Spleen (tissue), 11 donors: ENCODE data around the gene B4GALT6. TPM values are rescaled to one million over a fixed set of nuclear protein-coding genes. Genes with fewer than 3 reads are reported as not detected.

Experiments
- DNase-seq: peaks from one replicate; pipeline ENCODE4 v3.0.0-alpha.2; 2020
- H3K27ac ChIP-seq, 8 donors: fragments of 200-600 bp; sonication (generic) in 7 of 8; 1 replicate in 4 of 8; 2 replicates in 4 of 8; pipeline versions ENCODE4 v1.5.0 to v1.8.0; 2016 to 2021; ENCODE audit warnings: inconsistent platforms in 4 of 8, mild to moderate bottlenecking in 4 of 8, moderate library complexity in 1 of 8
- H3K27me3 ChIP-seq, 7 donors: fragments of 200-600 bp; sonication (generic) in 6 of 7; replicated peaks in 1 of 7; 1 replicate in 4 of 7; 2 replicates in 3 of 7; pipeline versions ENCODE4 v1.5.0 to v1.8.0; 2016 to 2021; ENCODE audit warnings: inconsistent platforms in 3 of 7, mild to moderate bottlenecking in 1 of 7
- H3K36me3 ChIP-seq, 6 donors: fragments of 200-600 bp; sonication (generic) in 5 of 6; 1 replicate in 4 of 6; 2 replicates in 2 of 6; pipeline versions ENCODE4 v1.5.0 to v1.8.0; 2016 to 2021; ENCODE audit warnings: inconsistent platforms in 2 of 6
- H3K4me1 ChIP-seq, 6 donors: fragments of 200-600 bp; sonication (generic) in 5 of 6; 1 replicate in 3 of 6; 2 replicates in 3 of 6; pipeline versions ENCODE4 v1.5.0 to v1.8.0; 2016 to 2021; ENCODE audit warnings: inconsistent platforms in 3 of 6
- H3K4me3 ChIP-seq, 8 donors: fragments of 200-600 bp; sonication (generic) in 7 of 8; 1 replicate in 4 of 8; 2 replicates in 4 of 8; pipeline versions ENCODE4 v1.5.0 to v1.8.0; 2016 to 2021; ENCODE audit warnings: inconsistent platforms in 4 of 8, mild to moderate bottlenecking in 4 of 8, moderate library complexity in 2 of 8
- H3K9me3 ChIP-seq, 8 donors: fragments of 200-600 bp; sonication (generic) in 7 of 8; 1 replicate in 4 of 8; 2 replicates in 4 of 8; pipeline versions ENCODE4 v1.5.0 to v1.8.0; 2016 to 2021; ENCODE audit warnings: inconsistent platforms in 4 of 8
- POLR2A ChIP-seq, 3 donors: fragments of 450-650 bp; IDR thresholded peaks; one replicate each; pipeline ENCODE4 v1.5.1; 2017; ENCODE audit warnings: antibody characterized with exemption in 3 of 3, mild to moderate bottlenecking in 1 of 3
- POLR2AphosphoS5 ChIP-seq, 3 donors: sonication (generic); formaldehyde crosslinking; IDR thresholded peaks; one replicate each; pipeline ENCODE4 v1.5.1; 2017; ENCODE audit warnings: antibody characterized with exemption in 3 of 3
- WGBS, 5 donors: extraction: QIAGEN DNeasy Blood & Tissue Kit in 3 of 5; methylation state at CpG; one replicate each; pipeline versions ENCODE4 v1.1.5 to v1.1.7; 2013 to 2018; 5-methylcytosine and 5-hydroxymethylcytosine counted together
- intact Hi-C: fragments of 100-400 bp; cut with DNase I; formaldehyde crosslinking; loops from one replicate; pipeline ENCODE4 v1.15.0; 2023; ENCODE audit warnings: low total_unique reads
- polyA plus RNA-seq, 3 donors: library from polyadenylated mRNA; stranded (reverse); fragments of 200-250 nt; gene quantifications; one replicate each; pipeline ENCODE4 v1.2.1, GENCODE V29; 2013
- total RNA-seq, 7 donors: library from RNA; depleted of rRNA in 3 of 7; stranded (reverse); fragments of >200 nt in 3 of 7; fragmentation: NEBNext Ultra II Directional in 4 of 7; extraction: Animal tissue kit (Norgen Biotek cat#: 25700) in 4 of 7; gene quantifications; one replicate each; pipeline versions ENCODE4 v1.1.0 to v1.2.1, GENCODE V29; 2016 to 2021
- TF ChIP-seq, protein P1 (sequence below), 11 experiments: fragments of 200-600 bp in 7 of 11; fragments of 450-650 bp in 4 of 11; sonication (generic) in 4 of 11; IDR thresholded peaks in 8 of 11; conservative IDR thresholded peaks in 3 of 11; 1 replicate in 7 of 11; 2 replicates in 4 of 11; pipeline versions ENCODE4 v1.4.0 to v1.8.0; 2016 to 2021; ENCODE audit warnings: antibody characterized with exemption in 11 of 11, inconsistent platforms in 4 of 11, mild to moderate bottlenecking in 1 of 11
- donor health status: healthy with polysubstance abuse.
- donor health status: DM: no; HTN: no; CAD: no; lungs with moderate emphysema.
- donor health status: DM: no; HTN: no; CAD: no.
- donor health status: Bipolar disorder and iron deficiency.
- donor health status: healthy.
- donor health status: DM: no; HTN: no; CAD: no.
- donor health status: DM: yes; HTN: yes; CAD: no.

Gene B4GALT6
- total and polyA plus RNA-seq, 10 donors: 0.42 to 9.1 (median 3.7) TPM

- Histone ChIP-seq H3K9me3 (no peaks in the 10 kb centered on the region), H3K4me1 (peaks cover 0 to 7% (median 2%) of the 10 kb centered on the region in 6 donors)
- WGBS, 5 donors: 89 to 96% (median 90%) methylated on average over 2 to 4 of the region's 4 CpGs
These were observed 6.0 kb downstream of the B4GALT6 start for GRCh38 chr18:31678425-31678824.

GRCh38 chr18:31677592-31677991 lies 6.8 kb downstream of the B4GALT6 start:
- Histone ChIP-seq H3K27me3 (peaks cover 0 to 9% (median 0%) of the 10 kb centered on the region in 7 donors), H3K36me3 (no peaks in the 10 kb centered on the region), H3K9me3 (no peaks in the 10 kb centered on the region), H3K27ac (no peak overlapping the region), H3K4me3 (no peak overlapping the region), H3K4me1 (peaks cover 0 to 14% (median 3%) of the 10 kb centered on the region in 6 donors)
- no peak for DNase-seq
- WGBS, 5 donors: 40 to 52% (median 48%) methylated on average over 6 of the region's 6 CpGs
- intact Hi-C loops: no loop called here
- TF ChIP-seq, protein P1, sequence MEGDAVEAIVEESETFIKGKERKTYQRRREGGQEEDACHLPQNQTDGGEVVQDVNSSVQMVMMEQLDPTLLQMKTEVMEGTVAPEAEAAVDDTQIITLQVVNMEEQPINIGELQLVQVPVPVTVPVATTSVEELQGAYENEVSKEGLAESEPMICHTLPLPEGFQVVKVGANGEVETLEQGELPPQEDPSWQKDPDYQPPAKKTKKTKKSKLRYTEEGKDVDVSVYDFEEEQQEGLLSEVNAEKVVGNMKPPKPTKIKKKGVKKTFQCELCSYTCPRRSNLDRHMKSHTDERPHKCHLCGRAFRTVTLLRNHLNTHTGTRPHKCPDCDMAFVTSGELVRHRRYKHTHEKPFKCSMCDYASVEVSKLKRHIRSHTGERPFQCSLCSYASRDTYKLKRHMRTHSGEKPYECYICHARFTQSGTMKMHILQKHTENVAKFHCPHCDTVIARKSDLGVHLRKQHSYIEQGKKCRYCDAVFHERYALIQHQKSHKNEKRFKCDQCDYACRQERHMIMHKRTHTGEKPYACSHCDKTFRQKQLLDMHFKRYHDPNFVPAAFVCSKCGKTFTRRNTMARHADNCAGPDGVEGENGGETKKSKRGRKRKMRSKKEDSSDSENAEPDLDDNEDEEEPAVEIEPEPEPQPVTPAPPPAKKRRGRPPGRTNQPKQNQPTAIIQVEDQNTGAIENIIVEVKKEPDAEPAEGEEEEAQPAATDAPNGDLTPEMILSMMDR (IDR thresholded peaks at IDR 0.05 in 8 of 11, conservative IDR thresholded peaks at IDR 0.05 in 3 of 11): no peak
- TF ChIP-seq POLR2AphosphoS5 (IDR thresholded peaks at IDR 0.05) (no peak), POLR2A (IDR thresholded peaks at IDR 0.05) (no peak)

More at GRCh38 chr18:31678425-31678824, 6.0 kb downstream of the B4GALT6 start:
- peaks cover 0 to 10% (median 0%) of the 10 kb centered on the region in 7 donors for H3K27me3 ChIP-seq
- no peak overlapping the region for H3K27ac ChIP-seq
- H3K36me3 ChIP-seq: no peaks in the 10 kb centered on the region
- H3K4me3 ChIP-seq: no peak overlapping the region
- TF ChIP-seq POLR2AphosphoS5 (IDR thresholded peaks at IDR 0.05) (no peak), POLR2A (IDR thresholded peaks at IDR 0.05) (no peak)
- TF ChIP-seq, protein P1 (IDR thresholded peaks at IDR 0.05 in 8 of 11, conservative IDR thresholded peaks at IDR 0.05 in 3 of 11): no peak
- DNase-seq: no peak
- intact Hi-C loops: no loop called here

- Histone ChIP-seq H3K27ac (no peak overlapping the region), H3K9me3 (no peaks in the 10 kb centered on the region), H3K4me3 (no peak overlapping the region), H3K36me3 (no peaks in the 10 kb centered on the region), H3K27me3 (peaks cover 0 to 6% (median 0%) of the 10 kb centered on the region in 7 donors), H3K4me1 (peaks cover 0 to 16% (median 3%) of the 10 kb centered on the region in 6 donors)
- DNase-seq: no peak
- TF ChIP-seq, protein P1 (IDR thresholded peaks at IDR 0.05 in 8 of 11, conservative IDR thresholded peaks at IDR 0.05 in 3 of 11): no peak
- TF ChIP-seq POLR2A (IDR thresholded peaks at IDR 0.05) (no peak), POLR2AphosphoS5 (IDR thresholded peaks at IDR 0.05) (no peak)
- intact Hi-C loops: no loop called here
These were observed 9.0 kb downstream of the B4GALT6 start for GRCh38 chr18:31675404-31675803.

DNA sequence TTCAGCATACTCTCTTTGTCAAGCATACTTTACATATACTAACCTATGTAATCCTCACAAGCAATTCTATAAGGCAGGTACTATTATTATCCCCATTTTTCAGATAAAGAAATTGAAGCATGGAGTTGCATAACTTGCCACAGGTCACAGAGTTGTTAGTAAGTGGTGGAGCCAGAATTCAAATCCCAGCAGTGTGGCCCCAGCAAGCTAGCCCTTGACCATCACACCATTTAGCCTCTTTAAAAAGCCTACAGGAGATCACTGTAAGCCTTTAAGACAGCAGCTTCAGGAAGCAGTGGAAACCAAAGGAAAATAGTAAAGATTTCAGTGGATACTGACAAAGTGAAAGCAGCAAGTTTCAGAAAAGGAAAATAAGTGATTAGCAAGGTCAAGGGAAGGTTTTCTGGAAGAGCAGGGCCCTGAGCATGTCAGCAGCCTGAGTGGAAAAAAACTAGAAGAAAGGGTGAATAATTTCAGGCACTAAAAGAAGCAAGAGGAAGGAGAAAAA lies 11.7 kb downstream of the B4GALT6 start:
- no peak for DNase-seq
- TF ChIP-seq, protein P1 (IDR thresholded peaks at IDR 0.05 in 8 of 11, conservative IDR thresholded peaks at IDR 0.05 in 3 of 11): no peak
- no peak for TF ChIP-seq POLR2A (IDR thresholded peaks at IDR 0.05)
- no peak for TF ChIP-seq POLR2AphosphoS5 (IDR thresholded peaks at IDR 0.05)
- intact Hi-C loops: no loop called here
- H3K27ac ChIP-seq: peak overlapping the region in 2 of 8 donors; percentile 7 to 23
- H3K27me3 ChIP-seq: no peaks in the 10 kb centered on the region
- H3K4me3 ChIP-seq: no peak overlapping the region
- no peaks in the 10 kb centered on the region for H3K36me3 ChIP-seq
- H3K9me3 ChIP-seq: no peaks in the 10 kb centered on the region
- H3K4me1 ChIP-seq: peaks cover 0 to 11% (median 3%) of the 10 kb centered on the region in 6 donors
